OCI-LY7 (cell line): Measurements from ENCODE around the gene CDK14. TPM values are rescaled to one million over a fixed set of nuclear protein-coding genes. Genes with fewer than 3 reads are reported as not detected.

Experiments used
- BruUV-seq: library from RNA; stranded (reverse); fragments of 400-500 nt; replicated peaks from 2 replicates; lab custom pipeline; 2021; lab: Mats Ljungman, UMichigan
- CTCF ChIA-PET: fragments of 300-600 bp; sonication (Branson Sonifier 250); formaldehyde crosslinking; loops from one replicate; lab custom pipeline; 2022; ENCODE audit warnings: antibody characterized with exemption; ENCODE audit not compliant: unreplicated experiment; lab: Charles Lee
- POLR2A ChIA-PET: fragments of 300-600 bp; sonication (Branson Sonifier 250); formaldehyde crosslinking; loops from one replicate; lab custom pipeline; 2022; ENCODE audit warnings: antibody characterized with exemption; lab: Charles Lee
- DNase-seq: peaks from one replicate; pipeline ENCODE4 v3.0.0-alpha.2; 2015; ENCODE audit warnings: low spot score
- H2AFZ ChIP-seq: fragments of 200-600 bp; sonication (generic), shearing (Covaris generic); 2 replicates; pipeline ENCODE4 v1.6.1; 2014; ENCODE audit warnings: mild to moderate bottlenecking, antibody characterized with exemption, low read length, moderate library complexity
- H3K27ac ChIP-seq: fragments of 200-600 bp; sonication (generic); 2 replicates; pipeline ENCODE4 v1.5.1; 2014; ENCODE audit warnings: mixed run types, low read depth, mild to moderate bottlenecking, moderate library complexity, low read length, inconsistent platforms; ENCODE audit not compliant: poor library complexity, severe bottlenecking
- H3K36me3 ChIP-seq: fragments of 200-600 bp; sonication (generic); 2 replicates; pipeline ENCODE4 v1.6.1; 2014; ENCODE audit warnings: mild to moderate bottlenecking, antibody characterized with exemption, low read length, moderate library complexity, mixed read lengths; ENCODE audit not compliant: insufficient read depth
- H3K4me1 ChIP-seq: fragments of 200-600 bp; sonication (generic); 2 replicates; pipeline ENCODE4 v1.5.1; 2014; ENCODE audit warnings: mild to moderate bottlenecking, low read length; ENCODE audit not compliant: insufficient read depth, poor library complexity, severe bottlenecking
- H3K4me2 ChIP-seq: fragments of 200-600 bp; sonication (generic); 2 replicates; pipeline ENCODE4 v1.6.1; 2014; ENCODE audit warnings: mild to moderate bottlenecking, low read length
- H3K4me3 ChIP-seq: fragments of 200-600 bp; sonication (generic); 2 replicates; pipeline ENCODE4 v1.5.1; 2014; ENCODE audit warnings: mild to moderate bottlenecking, low read depth, low read length; ENCODE audit not compliant: poor library complexity, severe bottlenecking
- H3K79me2 ChIP-seq: fragments of 200-600 bp; sonication (generic); 2 replicates; pipeline ENCODE4 v1.6.1; 2016; ENCODE audit warnings: low read depth, mild to moderate bottlenecking, low read length, moderate library complexity, mixed read lengths; ENCODE audit not compliant: insufficient read depth
- H3K9me2 ChIP-seq: fragments of 200-600 bp; sonication (generic); 2 replicates; pipeline ENCODE4 v1.6.1; 2016; ENCODE audit warnings: mild to moderate bottlenecking, low read length, mixed read lengths; ENCODE audit not compliant: insufficient read depth
- H3K9me3 ChIP-seq: fragments of 200-600 bp; sonication (generic); 2 replicates; pipeline ENCODE4 v1.6.1; 2014; ENCODE audit warnings: mild to moderate bottlenecking, mixed run types, low read length, mixed read lengths
- H4K20me1 ChIP-seq: fragments of 200-600 bp; sonication (generic); 2 replicates; pipeline ENCODE4 v1.6.1; 2014; ENCODE audit warnings: mild to moderate bottlenecking, antibody characterized with exemption, low read length, moderate library complexity, mixed read lengths; ENCODE audit not compliant: insufficient read depth
- CTCF ChIP-seq: fragments of 200-600 bp; sonication (generic); conservative IDR thresholded peaks from 2 replicates; pipeline ENCODE4 v1.5.1; 2014; ENCODE audit warnings: mild to moderate bottlenecking, antibody characterized with exemption, low read length, moderate library complexity, mixed read lengths
- EZH2phosphoT487 ChIP-seq: fragments of 200-600 bp; sonication (generic); IDR thresholded peaks from 2 replicates; pipeline ENCODE4 v1.6.1; 2018; ENCODE audit warnings: low read depth, borderline replicate concordance, mild to moderate bottlenecking, mixed run types, antibody characterized with exemption, low read length, moderate library complexity, mixed read lengths
- intact Hi-C: fragments of 100-400 bp; cut with micrococcal nuclease; formaldehyde crosslinking; loops from one replicate; pipeline ENCODE4 v1.10.0; 2022; ENCODE audit not compliant: unreplicated experiment
- total RNA-seq, 2 experiments: library from RNA; depleted of rRNA in 1 of 2; stranded (reverse); fragments of >200 nt in 1 of 2; shearing (Covaris generic) in 1 of 2; gene quantifications; 2 replicates each; pipeline ENCODE4 v1.2.3, GENCODE V29; 2014 to 2022

The CDK14 gene
- total RNA-seq, 2 experiments from 2014 or later, result 90.7 to 111 TPM

DNA sequence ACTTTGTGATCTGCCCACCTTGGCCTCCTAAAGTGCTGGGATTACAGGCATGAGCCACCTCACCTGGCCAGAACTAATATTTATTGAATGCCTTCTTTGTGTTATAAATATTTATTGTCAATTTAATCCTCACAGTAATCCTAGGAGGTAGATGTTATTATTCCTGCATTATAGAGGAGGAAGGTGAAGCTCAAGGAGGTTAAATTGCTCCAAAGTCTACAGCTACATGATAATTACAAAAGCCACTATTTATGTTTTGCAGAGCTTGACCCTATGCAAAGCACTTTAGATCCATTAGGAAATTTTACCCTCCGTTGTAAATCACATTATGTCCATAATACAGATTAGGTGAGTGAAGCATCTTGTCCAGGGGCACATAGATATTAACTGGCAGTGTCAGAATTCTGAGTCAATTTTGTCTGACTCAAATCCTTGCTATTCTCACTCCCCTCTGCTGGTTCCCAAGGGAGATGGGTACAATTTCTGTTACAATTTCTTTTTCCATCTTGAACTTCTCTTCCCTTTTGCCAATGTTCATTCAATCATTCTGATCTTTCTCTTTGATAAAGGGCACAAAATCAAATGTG, 25.7 kb upstream of the CDK14 start:
- Histone ChIP-seq H3K9me3 (no peaks in the 10 kb centered on the region), H3K9me2 (no peaks in the 10 kb centered on the region; the same call in 1 of the 2 replicates), H3K27ac (no peak overlapping the region), H3K36me3 (no peaks in the 10 kb centered on the region), H3K4me2 (no peak overlapping the region), H2AFZ (no peak overlapping the region), H3K4me3 (no peak overlapping the region), H4K20me1 (no peaks in the 10 kb centered on the region), H3K79me2 (no peaks in the 10 kb centered on the region), H3K4me1 (peaks cover 8% of the 10 kb centered on the region)
- no TSS peak for BruUV-seq
- intact Hi-C loops, result no loop called here
- ChIA-PET CTCF (no interaction called here), POLR2A (no interaction called here)
- no peak for DNase-seq
- TF ChIP-seq EZH2phosphoT487 (no peak), CTCF (no peak)

DNA sequence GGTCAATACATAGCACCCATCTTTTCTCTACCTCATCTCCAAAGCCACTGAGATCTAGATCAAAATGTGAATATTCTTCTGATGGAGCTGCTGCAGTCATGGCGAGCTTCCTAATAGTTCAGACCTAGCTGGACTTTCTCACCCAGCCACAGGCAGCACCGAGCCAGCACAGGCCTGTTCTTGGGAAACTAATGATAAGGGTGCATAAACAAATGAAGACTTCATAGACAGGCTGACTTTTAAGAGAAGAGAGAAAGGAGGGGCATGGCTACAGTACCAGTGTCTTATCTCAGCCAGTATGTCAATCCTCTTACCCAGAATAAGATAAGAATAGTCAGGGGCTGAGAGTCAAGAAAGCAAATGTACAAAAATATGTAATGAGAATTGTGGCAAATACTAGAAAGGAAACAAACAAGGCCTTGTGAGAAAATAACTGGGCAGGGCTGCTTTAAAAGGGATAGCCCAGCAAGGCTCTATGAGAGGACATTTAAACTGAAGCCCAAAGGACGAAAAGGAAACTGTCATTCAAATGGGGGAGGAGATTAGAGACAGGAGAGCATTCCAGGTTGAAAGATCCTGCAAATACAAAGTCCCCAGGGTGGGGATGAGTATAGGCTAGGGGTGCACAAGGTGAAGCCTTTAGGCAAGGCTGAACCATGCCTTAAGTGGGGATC, 21.8 kb upstream of the CDK14 start:
- BruUV-seq, result no TSS peak
- CTCF ChIA-PET, result no interaction called here

More for the DNA sequence above, 21.8 kb upstream of the CDK14 start:
- H3K79me2 ChIP-seq, result no peaks in the 10 kb centered on the region
- POLR2A ChIA-PET, result no interaction called here
- intact Hi-C loops, result no loop called here
- TF ChIP-seq EZH2phosphoT487 (no peak), CTCF (no peak)
- H3K4me2 ChIP-seq, result no peak overlapping the region
- no peak for DNase-seq
- H3K9me3 ChIP-seq, result no peaks in the 10 kb centered on the region
- no peaks in the 10 kb centered on the region for H3K36me3 ChIP-seq
- no peak overlapping the region for H2AFZ ChIP-seq
- no peaks in the 10 kb centered on the region for H4K20me1 ChIP-seq
- no peaks in the 10 kb centered on the region; the same call in 1 of the 2 replicates for H3K9me2 ChIP-seq
- H3K27ac ChIP-seq, result no peak overlapping the region
- H3K4me3 ChIP-seq, result no peak overlapping the region
- peaks cover 7% of the 10 kb centered on the region for H3K4me1 ChIP-seq
